Nephron (organoid): ENCODE results near the gene PCDHGA5.

Experiments used
- H3K27ac Mint-ChIP-seq, 3 experiments: 2 replicates each; pipeline ENCODE4 v1.8.0; 2020; ENCODE audit warnings: mixed read lengths in 3 of 3, mild to moderate bottlenecking in 2 of 3, moderate library complexity in 1 of 3
- H3K27me3 Mint-ChIP-seq: 2 replicates; pipeline ENCODE4 v1.8.0; 2021; ENCODE audit warnings: low read depth, mild to moderate bottlenecking, moderate library complexity, mixed read lengths
- H3K36me3 Mint-ChIP-seq: 2 replicates; pipeline ENCODE4 v1.8.0; 2020; ENCODE audit warnings: low read depth, mixed read lengths
- H3K4me1 Mint-ChIP-seq: 2 replicates; pipeline ENCODE4 v1.8.0; 2020; ENCODE audit warnings: mixed read lengths
- H3K4me3 Mint-ChIP-seq, 3 experiments: 2 replicates each; pipeline ENCODE4 v1.8.0; 2020; ENCODE audit warnings: mild to moderate bottlenecking in 3 of 3, mixed read lengths in 3 of 3, moderate library complexity in 2 of 3
- H3K9me3 Mint-ChIP-seq: 2 replicates; pipeline ENCODE4 v1.8.0; 2020; ENCODE audit warnings: mixed read lengths
- TF ChIP-seq, protein P1 (sequence below), 3 experiments: fragments of 200-600 bp; sonication (generic); IDR thresholded peaks; one replicate each; pipeline ENCODE4 v1.5.0; 2021; ENCODE audit warnings: antibody characterized with exemption in 3 of 3; ENCODE audit not compliant: unreplicated experiment in 3 of 3

Gene PCDHGA5

GRCh38 chr5:141360685-141361084 lies 3.3 kb upstream of the PCDHGA5 start:
- Mint-ChIP-seq H3K4me1 (no peaks in the 10 kb centered on the region), H3K9me3 (peaks cover 74% of the 10 kb centered on the region), H3K27ac (no peak overlapping the region), H3K27me3 (peaks cover 4% of the 10 kb centered on the region), H3K36me3 (peaks cover 44% of the 10 kb centered on the region), H3K4me3 (no peak overlapping the region)
- TF ChIP-seq, protein P1, sequence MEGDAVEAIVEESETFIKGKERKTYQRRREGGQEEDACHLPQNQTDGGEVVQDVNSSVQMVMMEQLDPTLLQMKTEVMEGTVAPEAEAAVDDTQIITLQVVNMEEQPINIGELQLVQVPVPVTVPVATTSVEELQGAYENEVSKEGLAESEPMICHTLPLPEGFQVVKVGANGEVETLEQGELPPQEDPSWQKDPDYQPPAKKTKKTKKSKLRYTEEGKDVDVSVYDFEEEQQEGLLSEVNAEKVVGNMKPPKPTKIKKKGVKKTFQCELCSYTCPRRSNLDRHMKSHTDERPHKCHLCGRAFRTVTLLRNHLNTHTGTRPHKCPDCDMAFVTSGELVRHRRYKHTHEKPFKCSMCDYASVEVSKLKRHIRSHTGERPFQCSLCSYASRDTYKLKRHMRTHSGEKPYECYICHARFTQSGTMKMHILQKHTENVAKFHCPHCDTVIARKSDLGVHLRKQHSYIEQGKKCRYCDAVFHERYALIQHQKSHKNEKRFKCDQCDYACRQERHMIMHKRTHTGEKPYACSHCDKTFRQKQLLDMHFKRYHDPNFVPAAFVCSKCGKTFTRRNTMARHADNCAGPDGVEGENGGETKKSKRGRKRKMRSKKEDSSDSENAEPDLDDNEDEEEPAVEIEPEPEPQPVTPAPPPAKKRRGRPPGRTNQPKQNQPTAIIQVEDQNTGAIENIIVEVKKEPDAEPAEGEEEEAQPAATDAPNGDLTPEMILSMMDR (IDR thresholded peaks at IDR 0.05; ENCODE audit: unreplicated experiment in 3 of 3): no peak

GRCh38 chr5:141362719-141363118 lies 1.2 kb upstream of the PCDHGA5 start:
- Mint-ChIP-seq H3K4me1 (no peaks in the 10 kb centered on the region), H3K27ac (no peak overlapping the region), H3K9me3 (peaks cover 67% of the 10 kb centered on the region), H3K27me3 (no peaks in the 10 kb centered on the region), H3K4me3 (no peak overlapping the region), H3K36me3 (peaks cover 36% of the 10 kb centered on the region)
- TF ChIP-seq, protein P1 (IDR thresholded peaks at IDR 0.05; ENCODE audit: unreplicated experiment in 3 of 3): no peak

GRCh38 chr5:141366016-141366896 lies 2.3 kb downstream of the PCDHGA5 start:
- peaks cover 32% of the 10 kb centered on the region for H3K36me3 Mint-ChIP-seq
- H3K4me1 Mint-ChIP-seq: no peaks in the 10 kb centered on the region
- TF ChIP-seq, protein P1 (IDR thresholded peaks at IDR 0.05; ENCODE audit: unreplicated experiment in 3 of 3): no peak
- no peak overlapping the region for H3K4me3 Mint-ChIP-seq
- H3K9me3 Mint-ChIP-seq: peaks cover 66% of the 10 kb centered on the region
- no peak overlapping the region for H3K27ac Mint-ChIP-seq
- H3K27me3 Mint-ChIP-seq: no peaks in the 10 kb centered on the region

- Mint-ChIP-seq H3K4me1 (no peaks in the 10 kb centered on the region), H3K4me3 (no peak within 1 kb of the TSS), H3K9me3 (peaks cover 62% of the 10 kb centered on the region), H3K36me3 (peaks cover 36% of the 10 kb centered on the region), H3K27me3 (no peaks in the 10 kb centered on the region), H3K27ac (no peak within 1 kb of the TSS)
- TF ChIP-seq, protein P1 (IDR thresholded peaks at IDR 0.05; ENCODE audit: unreplicated experiment in 3 of 3): no peak
These were observed 6.3 kb downstream of the PCDHGA5 start, which contains the start of gene PCDHGB3 for GRCh38 chr5:141369994-141370848. Gene PCDHGB3, plus strand, starts transcription at chr5:141370242. Its CDS starts 153 bp downstream, at chr5:141370395.

GRCh38 chr5:141371572-141372475 lies 7.9 kb downstream of the PCDHGA5 start:
- no peak overlapping the region for H3K4me3 Mint-ChIP-seq
- TF ChIP-seq, protein P1 (IDR thresholded peaks at IDR 0.05; ENCODE audit: unreplicated experiment in 3 of 3): no peak
- no peaks in the 10 kb centered on the region for H3K4me1 Mint-ChIP-seq
- no peak overlapping the region for H3K27ac Mint-ChIP-seq
- H3K36me3 Mint-ChIP-seq: peaks cover 34% of the 10 kb centered on the region
- H3K9me3 Mint-ChIP-seq: peaks cover 61% of the 10 kb centered on the region
- H3K27me3 Mint-ChIP-seq: no peaks in the 10 kb centered on the region
